Measurements from ENCODE around the gene ATXN3L. TPM values are rescaled to one million over a fixed set of nuclear protein-coding genes. Genes with fewer than 3 reads are reported as not detected.

Gene ATXN3L
- total and polyA plus RNA-seq, 2 donors (not counting 1 experiment from before 2014, with no cell fraction given) = not detected

- no peak overlapping the region for H3K4me3 ChIP-seq (replicated peaks in 1 of 4; ENCODE audit: control extremely low read depth in 1 of 4, insufficient read depth in 1 of 4, low read depth in 3 of 4, low read length in 4 of 4)
- H3K36me3 ChIP-seq (ENCODE audit: control insufficient read depth, insufficient read depth, low read length) = no peaks in the 10 kb centered on the region
- TF ChIP-seq EZH2 (IDR thresholded peaks at IDR 0.05; ENCODE audit: low read length, missing control alignments) (no peak), CTCF (conservative IDR thresholded peaks at IDR 0.05 in 1 of 2, IDR thresholded peaks at IDR 0.05 in 1 of 2; ENCODE audit: low read depth in 1 of 2, low read length in 2 of 2) (no peak)
- DNase-seq (ENCODE audit: low read depth in 2 of 2) = no peak
- H3K4me2 ChIP-seq (ENCODE audit: extremely low read depth, insufficient read depth, low read length) = no peak overlapping the region
- no peaks in the 10 kb centered on the region for H3K79me2 ChIP-seq (ENCODE audit: control insufficient read depth, insufficient read depth, low read length)
- H3K27me3 ChIP-seq (ENCODE audit: control insufficient read depth, insufficient read depth, low read length) = no peaks in the 10 kb centered on the region
- H3K4me1 ChIP-seq (ENCODE audit: control insufficient read depth, extremely low read depth, insufficient read depth, low read length) = no peaks in the 10 kb centered on the region
- no peaks in the 10 kb centered on the region for H4K20me1 ChIP-seq (ENCODE audit: control insufficient read depth, extremely low read depth, insufficient read depth, low read length)
- no peak overlapping the region for H2AFZ ChIP-seq (ENCODE audit: low read length)
- no peak overlapping the region for H3K27ac ChIP-seq (ENCODE audit: insufficient read depth, low read length)
- H3K9me3 ChIP-seq (ENCODE audit: control insufficient read depth, insufficient read depth, low read depth, low read length) = no peaks in the 10 kb centered on the region
- no peak overlapping the region for H3K9ac ChIP-seq (ENCODE audit: insufficient read depth, low read length)
These were observed 25.6 kb upstream of the ATXN3L start for GRCh38 chrX:13345438-13345837.

GRCh38 chrX:13345037-13345436 is 25.2 kb upstream of the ATXN3L start:
- Histone ChIP-seq H2AFZ (ENCODE audit: low read length) (no peak overlapping the region), H3K27ac (ENCODE audit: insufficient read depth, low read length) (no peak overlapping the region), H3K9ac (ENCODE audit: insufficient read depth, low read length) (no peak overlapping the region), H3K4me1 (ENCODE audit: control insufficient read depth, extremely low read depth, insufficient read depth, low read length) (no peaks in the 10 kb centered on the region), H3K27me3 (ENCODE audit: control insufficient read depth, insufficient read depth, low read length) (no peaks in the 10 kb centered on the region), H3K9me3 (ENCODE audit: control insufficient read depth, insufficient read depth, low read depth, low read length) (no peaks in the 10 kb centered on the region), H3K79me2 (ENCODE audit: control insufficient read depth, insufficient read depth, low read length) (no peaks in the 10 kb centered on the region), H3K4me2 (ENCODE audit: extremely low read depth, insufficient read depth, low read length) (no peak overlapping the region), H3K4me3 (replicated peaks in 1 of 4; ENCODE audit: control extremely low read depth in 1 of 4, insufficient read depth in 1 of 4, low read depth in 3 of 4, low read length in 4 of 4) (no peak overlapping the region), H3K36me3 (ENCODE audit: control insufficient read depth, insufficient read depth, low read length) (no peaks in the 10 kb centered on the region), H4K20me1 (ENCODE audit: control insufficient read depth, extremely low read depth, insufficient read depth, low read length) (no peaks in the 10 kb centered on the region)
- no peak for DNase-seq (ENCODE audit: low read depth in 2 of 2)
- TF ChIP-seq CTCF (conservative IDR thresholded peaks at IDR 0.05 in 1 of 2, IDR thresholded peaks at IDR 0.05 in 1 of 2; ENCODE audit: low read depth in 1 of 2, low read length in 2 of 2) = no peak
- TF ChIP-seq EZH2 (IDR thresholded peaks at IDR 0.05; ENCODE audit: low read length, missing control alignments) = no peak

GRCh38 chrX:13341491-13342101 is 21.7 kb upstream of the ATXN3L start:
- Histone ChIP-seq H3K79me2 (ENCODE audit: control insufficient read depth, insufficient read depth, low read length) (no peaks in the 10 kb centered on the region), H4K20me1 (ENCODE audit: control insufficient read depth, extremely low read depth, insufficient read depth, low read length) (no peaks in the 10 kb centered on the region), H3K27ac (ENCODE audit: insufficient read depth, low read length) (no peak overlapping the region), H3K36me3 (ENCODE audit: control insufficient read depth, insufficient read depth, low read length) (no peaks in the 10 kb centered on the region), H3K27me3 (ENCODE audit: control insufficient read depth, insufficient read depth, low read length) (no peaks in the 10 kb centered on the region), H3K4me2 (ENCODE audit: extremely low read depth, insufficient read depth, low read length) (no peak overlapping the region), H3K4me1 (ENCODE audit: control insufficient read depth, extremely low read depth, insufficient read depth, low read length) (no peaks in the 10 kb centered on the region), H3K9me3 (ENCODE audit: control insufficient read depth, insufficient read depth, low read depth, low read length) (no peaks in the 10 kb centered on the region), H2AFZ (ENCODE audit: low read length) (no peak overlapping the region), H3K9ac (ENCODE audit: insufficient read depth, low read length) (no peak overlapping the region), H3K4me3 (replicated peaks in 1 of 4; ENCODE audit: control extremely low read depth in 1 of 4, insufficient read depth in 1 of 4, low read depth in 3 of 4, low read length in 4 of 4) (no peak overlapping the region)
- DNase-seq (ENCODE audit: low read depth in 2 of 2) = peak in 1 of 2 donors; percentile 63
- TF ChIP-seq CTCF (conservative IDR thresholded peaks at IDR 0.05 in 1 of 2, IDR thresholded peaks at IDR 0.05 in 1 of 2; ENCODE audit: low read depth in 1 of 2, low read length in 2 of 2) (no peak), EZH2 (IDR thresholded peaks at IDR 0.05; ENCODE audit: low read length, missing control alignments) (no peak)

Data from fibroblast of lung (primary cell).